MM.1S (cell line): ENCODE measurements around the gene CEL.

Source experiments
- DNase-seq: peaks from one replicate; pipeline ENCODE4 v3.0.0-alpha.2; 2015
- H2AFZ ChIP-seq: fragments of 300-600 bp; sonication (generic); 2 replicates; pipeline ENCODE4 v1.6.0; 2016; ENCODE audit warnings: antibody characterized with exemption, low read length
- H3F3A ChIP-seq: fragments of 300-600 bp; sonication (generic); 2 replicates; pipeline ENCODE4 v1.6.1; 2016; ENCODE audit warnings: mild to moderate bottlenecking, antibody characterized with exemption, low read length, moderate library complexity, mixed read lengths; ENCODE audit not compliant: insufficient read depth
- H3K27ac ChIP-seq: fragments of 300-600 bp; sonication (generic); 2 replicates; pipeline ENCODE4 v1.5.1; 2016; ENCODE audit warnings: mild to moderate bottlenecking, low read length
- H3K27me3 ChIP-seq: fragments of 300-600 bp; sonication (generic); replicated peaks from 2 replicates; pipeline ENCODE4 v1.6.0; 2016; ENCODE audit warnings: low read length; ENCODE audit not compliant: insufficient read depth
- H3K36me3 ChIP-seq: fragments of 300-600 bp; sonication (generic); replicated peaks from 2 replicates; pipeline ENCODE4 v1.6.1; 2016; ENCODE audit warnings: mild to moderate bottlenecking, low read length, mixed read lengths; ENCODE audit not compliant: insufficient read depth
- H3K4me1 ChIP-seq: fragments of 300-600 bp; sonication (generic); 2 replicates; pipeline ENCODE4 v1.6.1; 2016; ENCODE audit warnings: low read length, mixed read lengths
- H3K4me2 ChIP-seq: fragments of 300-600 bp; sonication (generic); 2 replicates; pipeline ENCODE4 v1.6.0; 2016; ENCODE audit warnings: low read depth, low read length
- H3K4me3 ChIP-seq: fragments of 300-600 bp; sonication (generic); 2 replicates; pipeline ENCODE4 v1.5.1; 2016; ENCODE audit warnings: low read length, mixed read lengths
- H3K79me2 ChIP-seq: fragments of 300-600 bp; sonication (generic); 2 replicates; pipeline ENCODE4 v1.6.1; 2016; ENCODE audit warnings: mixed run types, low read length, mixed read lengths
- H3K9ac ChIP-seq: fragments of 300-600 bp; sonication (generic); 2 replicates; pipeline ENCODE4 v1.6.1; 2016; ENCODE audit warnings: low read length, mixed read lengths
- H3K9me2 ChIP-seq: fragments of 300-600 bp; sonication (generic); replicated peaks from 2 replicates; pipeline ENCODE4 v1.6.1; 2016; ENCODE audit warnings: mild to moderate bottlenecking, low read length, mixed read lengths; ENCODE audit not compliant: insufficient read depth
- H3K9me3 ChIP-seq: fragments of 300-600 bp; sonication (generic); replicated peaks from 2 replicates; pipeline ENCODE4 v1.6.1; 2016; ENCODE audit warnings: mild to moderate bottlenecking, low read length, mixed read lengths; ENCODE audit not compliant: insufficient read depth
- H4K20me1 ChIP-seq: fragments of 300-600 bp; sonication (generic); 2 replicates; pipeline ENCODE4 v1.6.1; 2016; ENCODE audit warnings: mild to moderate bottlenecking, low read length, moderate library complexity, mixed read lengths; ENCODE audit not compliant: insufficient read depth
- CTCF ChIP-seq: fragments of 300-600 bp; sonication (generic); IDR thresholded peaks from 2 replicates; pipeline ENCODE4 v1.5.1; 2016; ENCODE audit warnings: antibody characterized with exemption, low read length, mixed read lengths
- EZH2 ChIP-seq: fragments of 300-600 bp; sonication (generic); optimal IDR thresholded peaks from 2 replicates; pipeline ENCODE3; 2017; ENCODE audit warnings: low read depth, mild to moderate bottlenecking, antibody characterized with exemption, low read length, mixed read lengths
- EZH2phosphoT487 ChIP-seq: fragments of 300-600 bp; sonication (generic); IDR thresholded peaks from 2 replicates; pipeline ENCODE4 v1.6.1; 2018; ENCODE audit warnings: antibody characterized with exemption, low read length

Gene CEL

GRCh38 chr9:133107961-133108793 is 46.4 kb downstream of the CEL start:
- Histone ChIP-seq H3F3A (no peaks in the 10 kb centered on the region), H3K9ac (no peak overlapping the region), H3K9me3 (no peaks in the 10 kb centered on the region), H3K36me3 (no peaks in the 10 kb centered on the region), H3K27me3 (no peaks in the 10 kb centered on the region), H3K27ac (no peak overlapping the region), H3K4me1 (no peaks in the 10 kb centered on the region), H3K79me2 (no peaks in the 10 kb centered on the region), H2AFZ (no peak overlapping the region), H3K4me3 (no peak overlapping the region), H4K20me1 (no peaks in the 10 kb centered on the region), H3K4me2 (no peak overlapping the region), H3K9me2 (no peaks in the 10 kb centered on the region)
- DNase-seq, result no peak
- TF ChIP-seq CTCF (no peak), EZH2phosphoT487 (no peak), EZH2 (no peak)

GRCh38 chr9:133108794-133109641 is 47.2 kb downstream of the CEL start:
- Histone ChIP-seq H3K9me3 (no peaks in the 10 kb centered on the region), H4K20me1 (no peaks in the 10 kb centered on the region), H3K36me3 (no peaks in the 10 kb centered on the region), H2AFZ (no peak overlapping the region), H3F3A (no peaks in the 10 kb centered on the region), H3K27ac (no peak overlapping the region), H3K9ac (no peak overlapping the region), H3K4me3 (no peak overlapping the region), H3K4me2 (no peak overlapping the region), H3K9me2 (no peaks in the 10 kb centered on the region), H3K4me1 (no peaks in the 10 kb centered on the region), H3K27me3 (no peaks in the 10 kb centered on the region), H3K79me2 (no peaks in the 10 kb centered on the region)
- no peak for DNase-seq
- no peak for TF ChIP-seq EZH2
- TF ChIP-seq EZH2phosphoT487, result no peak
- TF ChIP-seq CTCF, result no peak

- no peaks in the 10 kb centered on the region for H3K27me3 ChIP-seq
- H3K4me1 ChIP-seq, result no peaks in the 10 kb centered on the region
- no peak overlapping the region for H2AFZ ChIP-seq
- H3K4me2 ChIP-seq, result no peak overlapping the region
- no peak for TF ChIP-seq CTCF
- no peak for TF ChIP-seq EZH2phosphoT487
- no peak for TF ChIP-seq EZH2
- no peaks in the 10 kb centered on the region for H3F3A ChIP-seq
- no peaks in the 10 kb centered on the region; the same call in 1 of the 2 replicates for H3K79me2 ChIP-seq
- H4K20me1 ChIP-seq, result no peaks in the 10 kb centered on the region
- no peak overlapping the region for H3K4me3 ChIP-seq
- H3K9me2 ChIP-seq, result no peaks in the 10 kb centered on the region
- no peaks in the 10 kb centered on the region for H3K9me3 ChIP-seq
- H3K27ac ChIP-seq, result no peak overlapping the region
- DNase-seq, result no peak
- no peaks in the 10 kb centered on the region for H3K36me3 ChIP-seq
- H3K9ac ChIP-seq, result no peak overlapping the region
These were observed 48.3 kb downstream of the CEL start for GRCh38 chr9:133109931-133110650.
